GM12878 (cell line): ENCODE data around the gene SHH. TPM values are rescaled to one million over a fixed set of nuclear protein-coding genes. Genes with fewer than 3 reads are reported as not detected.

ENCODE experiments used
- ATAC-seq: fragments of 200-7000 bp; cut with Tn5 transposase; 3 replicates; pipeline ENCODE4 v1.9.1; 2020; ENCODE audit warnings: mild to moderate bottlenecking, moderate library complexity
- BruUV-seq: library from RNA; stranded (reverse); fragments of 400-500 nt; replicated peaks from 2 replicates; lab custom pipeline; 2021; lab: Mats Ljungman, UMichigan
- CTCF ChIA-PET: fragments of 300-600 bp; sonication (Branson Sonifier 250); formaldehyde crosslinking; extraction: SDS; loops from one replicate; lab custom pipeline; 2021; ENCODE audit warnings: inconsistent platforms; lab: Yijun Ruan, JAX
- POLR2A ChIA-PET: fragments of 350-600 bp; formaldehyde crosslinking; extraction: SDS; loops from one replicate; lab custom pipeline; 2021; ENCODE audit warnings: inconsistent platforms; lab: Charles Lee
- RAD21 ChIA-PET: fragments of 300-600 bp; sonication (Branson Sonifier 250); formaldehyde crosslinking; loops from one replicate; lab custom pipeline; 2023; ENCODE audit warnings: antibody characterized with exemption; ENCODE audit not compliant: unreplicated experiment; lab: Charles Lee
- SMC1A ChIA-PET: fragments of 300-600 bp; sonication (Branson Sonifier 250); formaldehyde crosslinking; loops from one replicate; lab custom pipeline; 2023; ENCODE audit not compliant: unreplicated experiment, uncharacterized antibody; lab: Charles Lee
- DNase-seq: peaks from one replicate; pipeline ENCODE4 v3.0.0-alpha.2; 2011; ENCODE audit warnings: low read depth, low spot score
- FAIRE-seq: peaks from 3 replicates; lab custom pipeline; 2011; peaks lifted over from hg19 to GRCh38; lab: Jason Lieb, UNC
- H2AFZ ChIP-seq: 2 replicates; pipeline ENCODE4 v1.6.0; 2011; ENCODE audit warnings: low read depth, low read length, control low read depth; ENCODE audit not compliant: control insufficient read depth
- H3K27ac ChIP-seq: 2 replicates; pipeline ENCODE4 v1.5.1; 2011; ENCODE audit warnings: control low read depth; ENCODE audit not compliant: control insufficient read depth, insufficient read depth
- H3K27me3 ChIP-seq, 2 experiments: replicated peaks in 1 of 2; 2 replicates each; pipeline versions ENCODE4 v1.6.0 to v1.6.1; 2011; ENCODE audit warnings: low read length in 1 of 2; ENCODE audit not compliant: control insufficient read depth in 2 of 2, insufficient read depth in 2 of 2
- H3K36me3 ChIP-seq, 2 experiments: 2 replicates each; pipeline ENCODE4 v1.5.1; 2011; ENCODE audit warnings: low read length in 1 of 2; ENCODE audit not compliant: control insufficient read depth in 2 of 2, insufficient read depth in 2 of 2
- H3K4me1 ChIP-seq: 2 replicates; pipeline ENCODE4 v1.6.1; 2011; ENCODE audit warnings: mild to moderate bottlenecking, low read length, moderate library complexity, mixed read lengths; ENCODE audit not compliant: control insufficient read depth, insufficient read depth
- H3K4me2 ChIP-seq: 2 replicates; pipeline ENCODE4 v1.6.0; 2011; ENCODE audit warnings: control low read depth; ENCODE audit not compliant: control insufficient read depth, insufficient read depth
- H3K4me3 ChIP-seq: fragments of 200-600 bp; sonication (generic); 2 replicates; pipeline ENCODE4 v1.5.1; 2016
- H3K79me2 ChIP-seq: 2 replicates; pipeline ENCODE4 v1.6.0; 2011; ENCODE audit warnings: low read length; ENCODE audit not compliant: control insufficient read depth, insufficient read depth
- H3K9ac ChIP-seq: 2 replicates; pipeline ENCODE4 v1.8.0; 2011; ENCODE audit warnings: low read length, control low read depth, mixed read lengths; ENCODE audit not compliant: control insufficient read depth, insufficient read depth
- H3K9me3 ChIP-seq: replicated peaks from 3 replicates; pipeline ENCODE4 v1.5.1; 2011; ENCODE audit warnings: mild to moderate bottlenecking, low read length; ENCODE audit not compliant: control insufficient read depth, insufficient read depth
- H4K20me1 ChIP-seq: 2 replicates; pipeline ENCODE4 v1.6.0; 2011; ENCODE audit not compliant: control insufficient read depth, insufficient read depth
- BACH1 ChIP-seq: fragments of 450-650 bp; IDR thresholded peaks from 2 replicates; pipeline ENCODE4 v1.6.1; 2017; ENCODE audit warnings: mild to moderate bottlenecking, borderline replicate concordance
- BCL11A ChIP-seq: IDR thresholded peaks from 2 replicates; pipeline ENCODE4 v1.6.1; 2011; ENCODE audit warnings: low read depth, low read length
- BCL3 ChIP-seq: IDR thresholded peaks from 2 replicates; pipeline ENCODE4 v1.6.1; 2011; ENCODE audit warnings: borderline replicate concordance, low read depth, mild to moderate bottlenecking, moderate library complexity, low read length; ENCODE audit not compliant: insufficient read depth, poor library complexity, severe bottlenecking
- CBX3 ChIP-seq: fragments of 200-600 bp; sonication (generic); IDR thresholded peaks from 2 replicates; pipeline ENCODE4 v1.6.1; 2016; ENCODE audit warnings: low read depth, borderline replicate concordance
- CTCF ChIP-seq, 3 experiments: IDR thresholded peaks in 2 of 3; conservative IDR thresholded peaks in 1 of 3; 2 replicates each; pipeline ENCODE4 v1.5.1; 2011; ENCODE audit warnings: low read depth in 3 of 3, low read length in 3 of 3, mild to moderate bottlenecking in 3 of 3, control low read depth in 2 of 3, moderate library complexity in 2 of 3, inconsistent platforms in 1 of 3, mixed read lengths in 1 of 3; ENCODE audit not compliant: control insufficient read depth in 2 of 3, insufficient read depth in 1 of 3; ENCODE audit errors: extremely low read depth in 1 of 3
- FOXK2 ChIP-seq: fragments of 450-650 bp; IDR thresholded peaks from 2 replicates; pipeline ENCODE4 v1.6.1; 2017; ENCODE audit warnings: mild to moderate bottlenecking, moderate library complexity
- GABPA ChIP-seq: IDR thresholded peaks from 2 replicates; pipeline ENCODE4 v1.6.1; 2014; ENCODE audit warnings: antibody characterized with exemption, low read depth, mild to moderate bottlenecking, inconsistent platforms
- MEF2B ChIP-seq: fragments of 450-650 bp; IDR thresholded peaks from 2 replicates; pipeline ENCODE4 v1.6.1; 2018; ENCODE audit warnings: mild to moderate bottlenecking, moderate library complexity; ENCODE audit not compliant: partially characterized antibody, poor library complexity, severe bottlenecking
- MYB ChIP-seq: fragments of 150-350 bp; IDR thresholded peaks from 2 replicates; pipeline ENCODE4 v1.6.1; 2014; ENCODE audit warnings: mild to moderate bottlenecking, low read depth, low read length, borderline replicate concordance
- POLR2AphosphoS2 ChIP-seq: IDR thresholded peaks from 2 replicates; pipeline ENCODE4 v1.6.1; 2011; ENCODE audit warnings: low read depth, mild to moderate bottlenecking, low read length, improper control_type of control experiment, moderate library complexity
- POU2F2 ChIP-seq: IDR thresholded peaks from 3 replicates; pipeline ENCODE4 v1.6.1; 2011; ENCODE audit warnings: low read depth, mild to moderate bottlenecking, low read length, borderline replicate concordance
- RB1 ChIP-seq: fragments of 450-650 bp; formaldehyde crosslinking; IDR thresholded peaks from 2 replicates; pipeline ENCODE4 v1.6.1; 2017; ENCODE audit warnings: mild to moderate bottlenecking, borderline replicate concordance
- SMAD5 ChIP-seq: IDR thresholded peaks from 2 replicates; pipeline ENCODE4 v1.6.1; 2016; ENCODE audit warnings: antibody characterized with exemption, low read depth
- SPI1 ChIP-seq: IDR thresholded peaks from 2 replicates; pipeline ENCODE4 v1.6.1; 2011; ENCODE audit warnings: low read depth, mild to moderate bottlenecking, low read length, moderate library complexity, borderline replicate concordance; ENCODE audit not compliant: insufficient read depth
- SUZ12 ChIP-seq: fragments of 200-600 bp; sonication (generic); IDR thresholded peaks from one replicate; pipeline ENCODE4 v1.6.1; 2018; ENCODE audit warnings: antibody characterized with exemption, mild to moderate bottlenecking; ENCODE audit not compliant: unreplicated experiment
- TBL1XR1 ChIP-seq: IDR thresholded peaks from 2 replicates; pipeline ENCODE4 v1.6.1; 2012; ENCODE audit warnings: low read depth, low read length, improper control_type of control experiment
- ZBED1 ChIP-seq: IDR thresholded peaks from 2 replicates; pipeline ENCODE4 v1.6.1; 2016; ENCODE audit warnings: borderline replicate concordance
- WGBS: methylation state at CpG from one replicate; pipeline ENCODE4 v1.1.6; 2016; ENCODE audit warnings: low lambda C conversion rate; ENCODE audit not compliant: insufficient replicate concordance, insufficient coverage; ENCODE audit errors: missing lambda C conversion rate; 5-methylcytosine and 5-hydroxymethylcytosine counted together
- in situ Hi-C: fragments of 300-500 bp; cut with MboI; formaldehyde crosslinking; loops from 9 replicates; pipeline ENCODE4 v1.14.3; 2018; ENCODE audit warnings: mixed read lengths
- intact Hi-C: fragments of 100-400 bp; cut with micrococcal nuclease; formaldehyde crosslinking; loops from one replicate; pipeline ENCODE4 v1.14.2; 2022; ENCODE audit not compliant: unreplicated experiment
- polyA plus RNA-seq, 11 experiments: library from polyadenylated mRNA; depleted of rRNA in 4 of 11; unstranded in 6 of 11; stranded (reverse) in 5 of 11; fragments of >200 nt; fragmentation: Nextera tagmentation in 4 of 11; fragmentation: Illumina TruSeq in 1 of 11; extraction: Ambion mirVana in 4 of 11; extraction: Trizol in 1 of 11; gene quantifications; 1 replicate in 1 of 11; 2 replicates in 10 of 11; pipeline versions ENCODE4 v1.2.1 to v1.2.3, GENCODE V29; 2011 to 2016; ENCODE audit warnings: inconsistent platforms in 2 of 11, missing spikeins in 2 of 11, low read depth in 1 of 11
- total RNA-seq, 4 experiments: library from RNA; depleted of rRNA in 3 of 4; stranded (reverse); fragments of >200 nt in 3 of 4; fragmentation: Illumina TruSeq in 1 of 4; extraction: Trizol in 1 of 4; gene quantifications; 2 replicates each; pipeline versions ENCODE4 v1.2.1 to v1.2.3, GENCODE V29; 2013 to 2021
- TF ChIP-seq, protein P1 (sequence below): fragments of 150-350 bp; IDR thresholded peaks from 2 replicates; pipeline ENCODE4 v1.6.1; 2016; ENCODE audit warnings: low read depth, low read length

SHH gene
- total and polyA plus RNA-seq, 10 of the 15 experiments (the other 5 are each of a cell fraction or from before 2014, with no cell fraction given), result not detected

- TF ChIP-seq RB1 (no peak), SUZ12 (no peak), SMAD5 (no peak), CTCF (IDR thresholded peaks at IDR 0.05 in 2 of 3, conservative IDR thresholded peaks at IDR 0.05 in 1 of 3; ENCODE audit: control insufficient read depth in 2 of 3, extremely low read depth in 1 of 3, insufficient read depth in 1 of 3, low read depth in 3 of 3, low read length in 3 of 3) (no peak), MYB (no peak)
Observed at GRCh38 chr7:155802906-155803417, 9.3 kb downstream of the SHH start (continued).

GRCh38 chr7:155802291-155802690 lies 10.0 kb downstream of the SHH start:
- Histone ChIP-seq H3K4me1 (no peaks in the 10 kb centered on the region), H3K27me3 (peaks cover 6 to 9% of the 10 kb centered on the region in 2 experiments), H3K4me3 (no peak overlapping the region), H3K9ac (no peak overlapping the region), H3K27ac (no peak overlapping the region), H4K20me1 (no peaks in the 10 kb centered on the region), H3K79me2 (no peaks in the 10 kb centered on the region), H3K36me3 (no peaks in the 10 kb centered on the region), H2AFZ (no peak overlapping the region), H3K9me3 (no peaks in the 10 kb centered on the region), H3K4me2 (no peak overlapping the region)
- POLR2A ChIA-PET, result no interaction called here
- CTCF ChIA-PET, result no interaction called here
- intact Hi-C loops, result no loop called here
- BruUV-seq, result no TSS peak
- FAIRE-seq, result no peak
- no peak for DNase-seq
- WGBS, result 38% methylated on average over 6 of the region's 6 CpGs
- RAD21 ChIA-PET, result no interaction called here
- SMC1A ChIA-PET, result no interaction called here
- in situ Hi-C loops, result loop anchor here (25.0 kb wide), 1 partner anchor 1460 kb away; no protein-coding TSS in a partner anchor
- ATAC-seq, result no peak
- no peak for TF ChIP-seq CBX3
- no peak for TF ChIP-seq MEF2B
- no peak for TF ChIP-seq FOXK2
- TF ChIP-seq TBL1XR1, result no peak
- TF ChIP-seq BCL11A, result no peak
- no peak for TF ChIP-seq BCL3
- TF ChIP-seq SPI1, result no peak
- no peak for TF ChIP-seq POU2F2
- TF ChIP-seq BACH1, result no peak
- TF ChIP-seq ZBED1, result no peak
- TF ChIP-seq GABPA, result no peak
- TF ChIP-seq, protein P1, sequence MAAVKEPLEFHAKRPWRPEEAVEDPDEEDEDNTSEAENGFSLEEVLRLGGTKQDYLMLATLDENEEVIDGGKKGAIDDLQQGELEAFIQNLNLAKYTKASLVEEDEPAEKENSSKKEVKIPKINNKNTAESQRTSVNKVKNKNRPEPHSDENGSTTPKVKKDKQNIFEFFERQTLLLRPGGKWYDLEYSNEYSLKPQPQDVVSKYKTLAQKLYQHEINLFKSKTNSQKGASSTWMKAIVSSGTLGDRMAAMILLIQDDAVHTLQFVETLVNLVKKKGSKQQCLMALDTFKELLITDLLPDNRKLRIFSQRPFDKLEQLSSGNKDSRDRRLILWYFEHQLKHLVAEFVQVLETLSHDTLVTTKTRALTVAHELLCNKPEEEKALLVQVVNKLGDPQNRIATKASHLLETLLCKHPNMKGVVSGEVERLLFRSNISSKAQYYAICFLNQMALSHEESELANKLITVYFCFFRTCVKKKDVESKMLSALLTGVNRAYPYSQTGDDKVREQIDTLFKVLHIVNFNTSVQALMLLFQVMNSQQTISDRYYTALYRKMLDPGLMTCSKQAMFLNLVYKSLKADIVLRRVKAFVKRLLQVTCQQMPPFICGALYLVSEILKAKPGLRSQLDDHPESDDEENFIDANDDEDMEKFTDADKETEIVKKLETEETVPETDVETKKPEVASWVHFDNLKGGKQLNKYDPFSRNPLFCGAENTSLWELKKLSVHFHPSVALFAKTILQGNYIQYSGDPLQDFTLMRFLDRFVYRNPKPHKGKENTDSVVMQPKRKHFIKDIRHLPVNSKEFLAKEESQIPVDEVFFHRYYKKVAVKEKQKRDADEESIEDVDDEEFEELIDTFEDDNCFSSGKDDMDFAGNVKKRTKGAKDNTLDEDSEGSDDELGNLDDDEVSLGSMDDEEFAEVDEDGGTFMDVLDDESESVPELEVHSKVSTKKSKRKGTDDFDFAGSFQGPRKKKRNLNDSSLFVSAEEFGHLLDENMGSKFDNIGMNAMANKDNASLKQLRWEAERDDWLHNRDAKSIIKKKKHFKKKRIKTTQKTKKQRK, result no peak
- no peak for TF ChIP-seq POLR2AphosphoS2
